Measurements from ENCODE around the gene CRABP2.

DNA sequence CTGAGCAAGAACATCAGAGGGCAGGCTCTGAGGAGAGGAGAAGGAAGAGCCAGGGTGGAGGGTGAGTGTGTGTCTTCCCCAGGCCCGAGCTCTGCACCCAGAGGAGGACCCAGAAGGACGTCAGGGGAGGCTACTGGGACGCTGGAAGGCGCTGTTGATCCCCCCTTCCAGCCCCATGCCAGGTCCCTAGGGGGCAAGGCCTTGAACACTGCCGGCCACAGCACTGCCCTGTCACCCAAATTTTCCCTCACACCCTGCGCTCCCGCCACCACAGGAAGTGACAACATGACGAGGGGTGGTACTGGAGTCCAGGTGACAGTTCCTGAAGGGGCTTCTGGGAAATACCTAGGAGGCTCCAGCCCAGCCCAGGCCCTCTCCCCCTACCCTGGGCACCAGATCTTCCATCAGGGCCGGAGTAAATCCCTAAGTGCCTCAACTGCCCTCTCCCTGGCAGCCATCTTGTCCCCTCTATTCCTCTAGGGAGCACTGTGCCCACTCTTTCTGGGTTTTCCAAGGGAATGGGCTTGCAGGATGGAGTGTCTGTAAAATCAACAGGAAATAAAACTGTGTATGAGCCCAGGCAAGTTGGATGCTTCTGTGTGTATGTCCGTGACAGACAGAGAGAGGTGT is 46.3 kb downstream of the CRABP2 start:
- TF ChIP-seq EZH2 (IDR thresholded peaks at IDR 0.05; ENCODE audit: insufficient read depth, poor library complexity, severe bottlenecking) (no peak), EZH2phosphoT487 (IDR thresholded peaks at IDR 0.05; ENCODE audit: insufficient read depth, low read depth) (no peak)

Data from GM23248 (cell line).